HTR-8/SVneo (cell line): Measurements from ENCODE around the gene NDFIP1.
"Not testable (repeated sequence)": the region's sequence is repeated elsewhere in the genome, so short reads cannot be mapped to it uniquely, and the experiment has no call there.

Experiments
- DNase-seq: peaks from one replicate; pipeline ENCODE4 v3.0.0; 2011; ENCODE audit warnings: low spot score, mixed read lengths; ENCODE audit not compliant: insufficient read length
- FAIRE-seq: peaks from 2 replicates; lab custom pipeline; 2011; peaks lifted over from hg19 to GRCh38; lab: Jason Lieb, UNC

NDFIP1 gene

GRCh38 chr5:142150431-142150830, 41.9 kb downstream of the NDFIP1 start:
- DNase-seq (no peak), FAIRE-seq (no peak)

- peak; percentile 41 for DNase-seq
These were observed 43.1 kb downstream of the NDFIP1 start for GRCh38 chr5:142151436-142152383.

GRCh38 chr5:142152384-142152732, 43.8 kb downstream of the NDFIP1 start:
- no peak for DNase-seq
- FAIRE-seq, result no peak

More at GRCh38 chr5:142151436-142152383, 43.1 kb downstream of the NDFIP1 start:
- no peak for FAIRE-seq

DNA sequence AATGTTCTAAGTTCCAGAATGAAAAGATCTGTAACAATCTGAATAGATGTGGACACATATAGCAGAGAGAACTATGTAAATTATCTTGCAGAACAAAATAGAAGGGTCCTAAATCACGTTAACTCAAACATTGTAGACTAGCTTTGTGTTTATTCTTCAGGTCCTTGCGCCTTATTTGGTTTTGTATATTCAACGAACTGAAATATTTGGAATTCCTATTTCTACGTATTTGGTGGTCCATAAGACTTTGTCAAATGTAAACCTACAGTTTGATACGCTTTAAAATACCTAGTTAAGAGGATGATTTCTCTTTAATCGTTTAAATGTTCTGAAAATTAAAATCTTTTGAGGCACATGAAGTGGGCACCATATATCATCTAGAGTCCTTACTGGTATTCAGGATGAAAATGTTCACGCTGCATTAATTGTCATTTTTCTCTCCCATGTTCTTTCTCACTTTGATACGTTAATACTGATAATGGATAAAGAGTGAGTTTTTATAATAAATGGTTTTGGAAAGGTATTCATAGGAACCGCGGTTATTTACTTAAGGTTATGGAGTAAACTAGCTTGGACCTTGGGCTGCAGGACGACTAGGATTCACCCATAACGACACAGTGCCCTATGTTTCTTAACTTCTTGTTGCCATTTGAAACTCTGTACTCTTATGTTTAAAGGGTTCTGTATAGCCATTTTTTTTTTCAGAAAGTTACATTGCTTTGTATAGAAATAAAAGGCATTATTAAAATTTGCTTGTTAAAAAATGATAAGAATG, 45.3 kb downstream of the NDFIP1 start:
- no peak for FAIRE-seq

DNA sequence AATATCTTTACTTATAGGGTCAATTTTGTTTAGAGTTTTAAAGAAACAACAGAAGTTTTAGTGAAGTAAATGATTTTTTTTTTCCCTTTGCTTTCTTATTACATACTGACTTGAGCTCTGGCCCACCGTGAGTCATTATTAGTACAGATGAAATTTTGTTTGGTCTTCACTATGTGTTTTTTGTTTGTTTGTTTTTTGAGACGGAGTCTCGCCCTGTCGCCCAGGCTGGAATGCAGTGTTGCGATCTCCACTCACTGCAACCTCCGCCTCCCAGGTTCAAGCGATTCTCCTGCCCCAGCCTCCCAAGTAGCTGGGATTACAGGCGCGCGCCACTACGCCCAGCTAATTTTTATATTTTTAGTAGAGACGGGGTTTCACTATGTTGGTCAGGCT, 45.9 kb downstream of the NDFIP1 start:
- FAIRE-seq, DNase-seq: not testable (repeated sequence)

More for the DNA sequence above, 45.3 kb downstream of the NDFIP1 start:
- no peak for DNase-seq

DNA sequence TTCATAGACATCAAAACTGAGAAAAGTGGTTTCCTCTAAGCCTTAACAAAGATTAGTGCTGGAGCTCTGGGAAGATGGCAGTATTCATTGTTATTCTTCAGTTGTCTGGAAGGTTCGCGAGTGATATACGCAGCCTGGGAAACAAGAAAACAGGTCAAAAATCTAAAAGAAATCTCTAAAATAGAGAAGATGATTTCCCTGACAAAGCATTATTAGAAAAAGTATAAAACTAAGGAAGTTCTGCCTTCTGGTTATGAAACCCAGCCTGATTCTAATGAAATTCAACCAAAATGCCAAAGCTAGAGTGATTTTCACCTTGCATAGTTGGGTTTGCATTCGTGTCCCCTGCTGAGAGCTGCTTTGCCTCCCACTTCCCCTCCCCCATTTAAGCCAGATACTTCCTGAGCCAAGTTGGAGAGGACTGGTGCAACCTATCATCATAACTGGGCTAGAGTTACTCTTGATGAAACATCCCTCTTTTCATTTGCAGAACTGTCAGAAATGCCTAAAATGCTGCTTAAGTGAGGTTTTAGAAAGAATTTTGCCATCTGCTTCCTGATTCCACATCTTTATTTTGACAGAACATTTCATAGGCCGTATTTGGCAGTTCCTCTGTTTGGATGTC, 48.4 kb downstream of the NDFIP1 start:
- FAIRE-seq (no peak), DNase-seq (no peak)

DNA sequence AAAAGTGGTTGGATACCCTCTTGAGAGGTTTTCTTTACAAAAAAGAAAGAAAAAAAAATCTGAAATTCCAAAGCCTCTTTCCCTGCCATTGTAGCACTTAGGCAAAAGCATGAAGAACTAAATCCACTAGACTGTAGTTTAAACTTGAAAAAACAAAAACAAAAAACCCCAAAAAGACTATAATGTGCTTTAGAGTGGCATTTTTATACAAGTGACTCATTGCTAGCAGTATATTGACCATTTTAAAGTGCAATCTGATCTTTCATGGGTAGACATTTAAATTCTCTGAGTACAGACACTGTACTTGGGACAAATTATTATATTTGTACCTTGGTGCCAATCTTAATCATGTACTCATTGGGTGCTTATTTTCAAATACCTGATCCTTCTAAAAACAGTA, 50.8 kb downstream of the NDFIP1 start:
- no peak for DNase-seq
- FAIRE-seq, result no peak

- no peak for DNase-seq
- FAIRE-seq, result no peak
These were observed 55.7 kb downstream of the NDFIP1 start for GRCh38 chr5:142164315-142164714.

GRCh38 chr5:142166754-142167153, 58.2 kb downstream of the NDFIP1 start:
- FAIRE-seq, result no peak
- DNase-seq, result no peak

- no peak for FAIRE-seq
- no peak for DNase-seq
These were observed 58.9 kb downstream of the NDFIP1 start for GRCh38 chr5:142167458-142167857.

DNA sequence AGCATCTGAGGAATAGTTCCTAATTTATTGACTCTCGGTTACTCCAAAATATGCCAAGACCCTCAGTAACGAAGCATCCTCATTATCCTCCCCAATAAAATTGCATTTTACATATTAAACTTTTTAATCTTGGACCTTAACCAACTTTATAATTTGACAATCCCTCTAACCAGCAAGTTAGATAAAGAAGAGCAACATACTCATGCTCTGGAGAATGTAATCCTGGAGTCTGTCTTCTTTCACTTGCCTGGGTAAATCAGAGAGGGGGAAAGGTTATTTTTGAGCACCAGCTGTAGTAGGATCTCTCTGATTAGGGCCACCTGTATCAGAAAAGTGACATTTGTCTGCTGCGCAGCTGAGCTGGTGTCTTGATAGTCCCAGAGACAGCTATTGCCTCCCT, 59.8 kb downstream of the NDFIP1 start:
- DNase-seq (no peak), FAIRE-seq (no peak)

DNA sequence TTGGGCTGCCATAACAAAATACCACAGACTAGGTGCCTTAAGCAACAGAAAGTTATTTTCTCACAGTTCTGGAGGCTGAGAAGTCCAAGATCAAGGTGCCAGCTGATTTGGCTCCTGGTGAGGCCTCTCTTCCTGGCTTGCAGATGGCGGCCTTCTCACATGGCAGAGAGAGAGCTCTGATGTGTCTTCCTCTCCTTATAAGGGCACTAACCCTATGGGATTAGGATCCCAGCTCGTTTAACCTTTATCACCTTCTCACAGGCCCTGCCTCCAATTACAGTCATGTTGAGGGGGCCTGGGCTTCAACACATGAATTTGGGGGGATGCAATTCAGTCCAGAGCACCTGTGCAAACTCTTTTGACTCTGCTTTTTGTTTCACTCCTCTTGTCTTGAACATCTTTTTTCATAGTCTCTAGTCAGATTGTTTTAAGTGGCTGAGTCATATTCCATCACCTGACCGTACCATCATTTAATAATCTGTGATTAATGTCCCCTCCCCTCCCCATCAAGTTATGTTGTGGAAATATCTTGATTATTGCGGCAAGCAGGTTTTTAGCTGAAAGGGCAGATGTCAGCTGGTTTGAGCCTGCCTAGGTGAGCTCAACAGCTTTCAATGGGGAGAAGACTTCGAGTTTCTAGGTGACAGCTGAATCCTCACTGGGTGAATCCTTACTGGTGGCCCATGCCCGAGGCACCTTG, 61.8 kb downstream of the NDFIP1 start:
- FAIRE-seq, result no peak
- DNase-seq, result no peak

DNA sequence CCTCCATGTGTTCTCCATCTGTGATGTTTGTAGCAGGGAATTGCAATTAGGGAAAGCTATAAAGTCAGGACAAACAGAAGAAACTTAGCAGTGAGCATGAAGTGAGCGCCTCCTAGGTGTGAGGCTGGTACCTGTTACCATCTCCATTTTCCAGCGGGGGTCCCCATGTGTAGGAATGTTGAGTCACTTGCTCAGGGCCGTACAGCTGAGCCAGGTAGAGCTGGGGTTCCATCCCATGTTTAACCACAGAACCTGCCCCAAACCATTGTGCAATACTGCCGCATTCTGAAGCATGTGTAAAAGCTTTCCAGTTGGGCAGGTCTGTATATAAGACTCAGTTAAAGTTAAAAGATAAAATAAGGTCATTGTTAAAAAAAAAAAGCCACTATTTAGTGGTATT, 62.7 kb downstream of the NDFIP1 start:
- FAIRE-seq, result no peak
- no peak for DNase-seq

- DNase-seq (no peak), FAIRE-seq (peak; percentile 4)
These were observed 66.5 kb downstream of the NDFIP1 start for GRCh38 chr5:142175039-142175438.

DNA sequence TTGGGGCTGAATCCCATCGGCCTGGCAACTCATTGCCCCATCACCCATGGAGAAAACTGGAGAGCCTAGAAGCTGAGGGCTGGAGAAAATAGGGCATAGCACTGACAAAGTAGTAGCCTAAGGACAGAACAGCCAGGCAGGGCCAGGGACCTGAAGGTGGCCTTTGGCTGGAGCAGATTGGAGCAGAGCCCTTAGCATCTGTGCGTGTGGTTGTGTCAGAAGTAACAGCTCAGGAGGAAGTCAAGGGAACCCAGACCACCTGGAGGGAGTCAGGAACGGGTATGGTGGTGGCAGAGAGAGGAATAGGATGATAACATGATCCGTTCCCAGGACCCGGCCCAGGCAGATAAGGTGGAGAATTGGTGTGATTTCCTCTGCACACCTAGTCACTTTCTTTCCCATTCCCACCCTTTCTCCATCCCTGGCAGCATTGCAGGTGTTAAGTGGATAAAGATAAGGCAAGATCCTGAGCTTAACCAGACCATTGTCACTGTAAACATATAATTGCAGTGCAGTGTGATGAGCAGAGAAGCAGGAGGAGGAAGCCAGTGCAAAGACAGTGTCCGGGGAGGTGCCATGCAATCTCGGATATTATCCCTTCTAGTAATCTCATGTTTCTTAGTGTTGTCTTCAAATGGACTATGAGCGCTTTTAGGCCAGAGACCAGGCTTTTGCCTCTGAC, 67.0 kb downstream of the NDFIP1 start:
- DNase-seq (no peak), FAIRE-seq (no peak)

- FAIRE-seq, result no peak
- DNase-seq, result no peak
These were observed 67.7 kb downstream of the NDFIP1 start for GRCh38 chr5:142176255-142176654.

DNA sequence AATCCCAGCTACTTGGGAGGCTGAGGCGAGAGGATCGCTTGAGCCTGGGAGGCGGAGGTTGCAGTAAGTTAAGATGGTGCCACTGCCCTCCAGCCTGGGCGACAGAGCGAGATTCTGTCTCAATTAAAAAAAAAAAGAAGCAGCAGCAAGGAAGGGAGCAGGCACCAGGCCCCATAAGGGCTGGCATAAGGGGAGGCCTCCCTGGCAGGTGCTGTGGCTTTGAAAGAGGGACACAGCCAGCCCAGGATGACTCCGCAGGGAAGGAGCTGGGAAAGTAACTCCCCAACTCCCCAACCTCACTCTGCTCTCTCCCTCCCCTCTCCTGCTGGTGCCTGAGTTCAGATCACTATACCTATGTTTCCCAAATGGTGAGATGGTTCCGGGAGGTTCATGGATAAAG, 70.1 kb downstream of the NDFIP1 start:
- DNase-seq, result no peak
- no peak for FAIRE-seq

DNA sequence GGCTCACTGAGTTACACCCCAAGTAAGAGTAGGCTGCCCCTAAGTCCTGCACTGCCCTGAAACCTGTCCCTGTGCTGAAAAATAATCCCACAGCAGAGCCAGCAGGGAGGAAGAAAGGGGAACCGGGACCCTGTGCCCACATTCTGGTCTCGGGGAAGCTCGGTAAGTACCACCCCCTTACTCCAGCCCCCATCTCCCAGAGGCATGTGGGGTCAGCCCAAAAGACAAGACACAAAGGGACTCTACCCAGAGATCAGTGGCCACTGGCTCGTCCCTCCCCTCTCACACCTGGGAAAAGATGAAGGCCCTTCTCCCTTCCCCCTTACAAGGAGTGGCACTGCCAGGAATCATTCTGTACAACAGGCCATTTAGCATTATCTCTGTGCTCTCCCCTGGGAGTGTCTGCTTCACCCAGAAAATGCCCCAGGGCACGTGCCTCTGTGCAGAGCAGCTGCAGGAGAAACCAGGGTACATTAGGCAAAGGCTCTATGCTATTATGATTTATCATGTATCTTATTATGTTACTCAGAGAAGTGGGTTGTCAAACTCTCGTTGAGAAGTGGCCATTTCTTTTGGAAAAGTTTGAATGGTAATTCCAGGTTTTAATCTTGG, 71.3 kb downstream of the NDFIP1 start:
- FAIRE-seq (no peak), DNase-seq (no peak)

- no peak for FAIRE-seq
- DNase-seq, result no peak
These were observed 72.5 kb downstream of the NDFIP1 start for GRCh38 chr5:142181096-142181495.
